ENCODE results near the gene PLP2. TPM values are rescaled to one million over a fixed set of nuclear protein-coding genes. Genes with fewer than 3 reads are reported as not detected.

Gene PLP2
- total and polyA plus RNA-seq, 2 of the 4 experiments (the other 2 are of a cell fraction), result 22.6 to 156 TPM

GRCh38 chrX:49193542-49193964 is 21.9 kb downstream of the PLP2 start:
- in situ Hi-C loops (cut with MboI; ENCODE audit: low sequenced_read_pairs) (no loop called here), intact Hi-C loops (cut with micrococcal nuclease) (loop anchor here (2.0 to 5.0 kb wide), 2 partner anchors 75 to 559 kb away; partner anchors contain the start of gene PPP1R3F), dilution Hi-C loops (cut with HindIII; ENCODE audit: low sequenced_read_pairs, unreplicated experiment) (no loop called here)
- Histone ChIP-seq H3K4me3 (ENCODE audit: insufficient read depth, low read depth, low read length) (no peak overlapping the region), H3K36me3 (ENCODE audit: control insufficient read depth, insufficient read depth, low read length) (no peaks in the 10 kb centered on the region), H3K9me3 (ENCODE audit: control insufficient read depth, insufficient read depth, low read length) (no peaks in the 10 kb centered on the region), H2BK20ac (ENCODE audit: low read depth, low read length) (no peak overlapping the region), H3K56ac (ENCODE audit: extremely low read depth, insufficient read depth, low read length) (no peak overlapping the region), H3K4me1 (ENCODE audit: control insufficient read depth, insufficient read depth, low read length) (no peaks in the 10 kb centered on the region), H3K9me1 (ENCODE audit: insufficient read depth, low read length) (no peaks in the 10 kb centered on the region), H3K18ac (ENCODE audit: low read depth, low read length) (no peak overlapping the region), H3K79me1 (ENCODE audit: low read depth in 1 of 2, low read length in 2 of 2) (no peaks in the 10 kb centered on the region; a peak in 1 of 4 replicates), H4K8ac (ENCODE audit: low read depth in 2 of 2, low read length in 2 of 2) (no peak overlapping the region), H4K91ac (ENCODE audit: insufficient read depth, low read depth, low read length) (no peak overlapping the region), H4K5ac (ENCODE audit: low read depth, low read length) (no peak overlapping the region), H2AFZ (replicated peaks; ENCODE audit: low read length, poor library complexity) (no peak overlapping the region), H3K14ac (replicated peaks; ENCODE audit: low read depth, low read length) (no peak overlapping the region), H2AK9ac (replicated peaks; ENCODE audit: low read depth, low read length, poor library complexity) (no peak overlapping the region), H3K9ac (ENCODE audit: low read depth, low read length) (no peak overlapping the region), H2BK120ac (ENCODE audit: low read depth, low read length) (no peak overlapping the region), H3K4ac (ENCODE audit: low read depth, low read length) (no peak overlapping the region), H3K27me3 (ENCODE audit: control insufficient read depth, insufficient read depth, low read length) (peaks cover 2% of the 10 kb centered on the region; the same call in 1 of the 2 replicates), H3K4me2 (ENCODE audit: low read depth, low read length) (no peak overlapping the region), H4K20me1 (ENCODE audit: insufficient read depth, low read length) (no peaks in the 10 kb centered on the region), H2BK5ac (ENCODE audit: low read depth, low read length, poor library complexity, severe bottlenecking) (no peak overlapping the region), H3K23ac (ENCODE audit: low read depth, low read length) (no peak overlapping the region), H3K27ac (ENCODE audit: insufficient read depth, low read length) (no peak overlapping the region), H2BK15ac (ENCODE audit: low read depth, low read length) (no peak overlapping the region), H2AK5ac (ENCODE audit: low read depth, low read length) (no peak overlapping the region)
- no peak for ATAC-seq (ENCODE audit: low read depth)
- WGBS, 2 experiments (ENCODE audit: extremely low coverage in 2 of 2, insufficient read length in 1 of 2), result 83% methylated on average over 1 of the region's 2 CpGs; no CpG with 5 or more reads in 1 of the 2 experiments
- ChIA-PET POLR2A (ENCODE audit: unreplicated experiment) (no interaction called here), CTCF (no interaction called here)
- BruUV-seq (replicated peaks), result no TSS peak
- no peak for DNase-seq
- no peak for TF ChIP-seq RAD21 (IDR thresholded peaks at IDR 0.05; ENCODE audit: low read length)

Data from IMR-90 (cell line).